AG04450 (cell line): ENCODE results near the gene RAB39B. TPM values are rescaled to one million over a fixed set of nuclear protein-coding genes. Genes with fewer than 3 reads are reported as not detected.

Source experiments
- CTCF ChIA-PET: fragments of 300-600, 350-600 bp; formaldehyde crosslinking; extraction: SDS; loops from one replicate; lab custom pipeline; 2022; ENCODE audit warnings: antibody characterized with exemption, inconsistent platforms; lab: Charles Lee
- POLR2A ChIA-PET: fragments of 350-600 bp; formaldehyde crosslinking; extraction: SDS; loops from one replicate; lab custom pipeline; 2021; ENCODE audit warnings: antibody characterized with exemption, inconsistent platforms; lab: Yijun Ruan, JAX
- DNase-seq: peaks from one replicate; pipeline ENCODE4 v3.0.0-alpha.2; 2011; ENCODE audit warnings: low read depth, low spot score
- H3K27ac ChIP-seq: one replicate; pipeline ENCODE4 v1.5.1; 2012; ENCODE audit warnings: low read depth, low read length, control low read depth
- H3K27me3 ChIP-seq: one replicate; pipeline ENCODE4 v1.6.0; 2012; ENCODE audit warnings: low read length; ENCODE audit not compliant: control insufficient read depth, insufficient read depth
- H3K4me3 ChIP-seq: 2 replicates; pipeline ENCODE4 v1.5.1; 2011; ENCODE audit warnings: mild to moderate bottlenecking, low read depth, low read length, control low read depth
- H3K9me3 ChIP-seq: 2 replicates; pipeline ENCODE4 v1.5.1; 2012; ENCODE audit warnings: low read length; ENCODE audit not compliant: control insufficient read depth, insufficient read depth
- CTCF ChIP-seq: IDR thresholded peaks from 2 replicates; pipeline ENCODE4 v1.5.1; 2011; ENCODE audit warnings: low read depth, low read length, control low read depth, inconsistent platforms
- polyA plus RNA-seq: library from polyadenylated mRNA; depleted of rRNA; stranded (reverse); fragments of >200 nt; gene quantifications from 2 replicates; pipeline ENCODE4 v1.2.3, GENCODE V29; 2011; rRNA removed
- small RNA-seq: library from RNA; depleted of rRNA; stranded (forward); fragments of <200 nt; gene quantifications from one replicate; pipeline ENCODE3, GENCODE V24; 2012; ENCODE audit warnings: low read depth; ENCODE audit not compliant: insufficient read length

The RAB39B gene
- polyA plus RNA-seq, 1 experiment = 1.0 TPM

- POLR2A ChIA-PET = interaction anchor here (0.6 kb wide), 1 partner anchor 130 kb away, joined by 4 read pairs; no protein-coding TSS in a partner anchor
- CTCF ChIA-PET = interaction anchor here (0.6 to 2.7 kb wide), 16 partner anchors 8 to 396 kb away, joined by 3 to 35 read pairs (median 4); partner anchors contain the start of genes SPRY3 and TMLHE
- Histone ChIP-seq H3K27ac (peak within 1 kb of the TSS; percentile 75), H3K9me3 (no peaks in the 10 kb centered on the region), H3K27me3 (no peaks in the 10 kb centered on the region), H3K4me3 (peak within 1 kb of the TSS; percentile 87)
- peak; percentile 88 for DNase-seq
- peak; percentile 52 for TF ChIP-seq CTCF
Observed at GRCh38 chrX:155216179-155216939, 47.9 kb downstream of the RAB39B start, which contains the start of gene VBP1. TSS of gene VBP1 (plus strand) at chrX:155216460. CDS start at chrX:155216483, 23 bp downstream.

- CTCF ChIA-PET = interaction anchor here (0.6 to 2.7 kb wide), 7 partner anchors 20 to 298 kb away, joined by 3 to 20 read pairs (median 6); no protein-coding TSS in a partner anchor
- no peak for TF ChIP-seq CTCF
- no peaks in the 10 kb centered on the region for H3K9me3 ChIP-seq
- H3K27me3 ChIP-seq = no peaks in the 10 kb centered on the region
- H3K4me3 ChIP-seq = peak overlapping the region; percentile 67
- H3K27ac ChIP-seq = peak overlapping the region; percentile 52
- DNase-seq = no peak
- POLR2A ChIA-PET = no interaction called here
Observed at GRCh38 chrX:155215443-155216178, 48.7 kb downstream of the RAB39B start.

GRCh38 chrX:155213731-155214130 lies 50.6 kb downstream of the RAB39B start:
- no peaks in the 10 kb centered on the region for H3K9me3 ChIP-seq
- H3K27ac ChIP-seq = no peak overlapping the region
- H3K27me3 ChIP-seq = no peaks in the 10 kb centered on the region
- no peak overlapping the region for H3K4me3 ChIP-seq
- ChIA-PET CTCF (no interaction called here), POLR2A (no interaction called here)
- DNase-seq = no peak
- TF ChIP-seq CTCF = no peak

GRCh38 chrX:155211208-155211607 lies 53.1 kb downstream of the RAB39B start:
- Histone ChIP-seq H3K9me3 (no peaks in the 10 kb centered on the region), H3K27ac (no peak overlapping the region), H3K4me3 (no peak overlapping the region), H3K27me3 (no peaks in the 10 kb centered on the region)
- no peak for TF ChIP-seq CTCF
- ChIA-PET POLR2A (no interaction called here), CTCF (no interaction called here)
- DNase-seq = no peak

Small RNA genes within 50 kb of the gene (small RNA-seq; reads per million reads assigned to genes)
- gene AC234781.4 = not detected

Other genes starting within 250 kb of the RAB39B start
- 1.4 and 1.8 TPM in 2 replicates for gene F8, start 241.8 kb downstream of the RAB39B start, polyA plus RNA-seq
- 83.9 and 93.0 TPM in 2 replicates for gene FUNDC2, start 237.6 kb downstream of the RAB39B start, polyA plus RNA-seq
- 9.9 and 10.1 TPM in 2 replicates for gene CMC4, start 193.4 kb downstream of the RAB39B start, polyA plus RNA-seq
- 10.5 and 17.4 TPM in 2 replicates for gene MTCP1, start 193.4 kb downstream of the RAB39B start, polyA plus RNA-seq
- gene BRCC3, start 193.0 kb downstream of the RAB39B start, polyA plus RNA-seq = 18.7 and 23.0 TPM in 2 replicates
- gene VBP1, start 48.0 kb downstream of the RAB39B start, polyA plus RNA-seq = 46.7 and 61.4 TPM in 2 replicates
- 0.55 and 1.2 TPM in 2 replicates for gene CLIC2, start 70.1 kb upstream of the RAB39B start, polyA plus RNA-seq
- not detected in 2 replicates for gene F8A2, start 117.6 kb upstream of the RAB39B start, polyA plus RNA-seq
- 3.9 and 6.5 TPM in 2 replicates for gene F8A3, start 194.1 kb upstream of the RAB39B start, polyA plus RNA-seq